Caki2 (cell line): ENCODE results near the gene CEP152. TPM values are rescaled to one million over a fixed set of nuclear protein-coding genes. Genes with fewer than 3 reads are reported as not detected.
"Not testable (repeated sequence)": the region's sequence is repeated elsewhere in the genome, so short reads cannot be mapped to it uniquely, and the experiment has no call there.

Source experiments
- DNase-seq: peaks from one replicate; pipeline ENCODE4 v3.0.0-alpha.2; 2015; ENCODE audit warnings: low read depth
- in situ Hi-C: cut with HindIII; loops from 2 replicates; pipeline ENCODE4 v1.10.0; 2016; ENCODE audit warnings: low sequenced_read_pairs, low pct_unique_long_range_greater_than_20kb, mixed read lengths
- total RNA-seq: library from RNA; depleted of rRNA; stranded (reverse); fragments of >200 nt; shearing (Covaris generic); gene quantifications from 2 replicates; pipeline ENCODE4 v1.2.3, GENCODE V29; 2014; ENCODE audit warnings: low replicate concordance

Gene CEP152
- total RNA-seq, 1 experiment from 2014 or later: 2.2 TPM

DNA sequence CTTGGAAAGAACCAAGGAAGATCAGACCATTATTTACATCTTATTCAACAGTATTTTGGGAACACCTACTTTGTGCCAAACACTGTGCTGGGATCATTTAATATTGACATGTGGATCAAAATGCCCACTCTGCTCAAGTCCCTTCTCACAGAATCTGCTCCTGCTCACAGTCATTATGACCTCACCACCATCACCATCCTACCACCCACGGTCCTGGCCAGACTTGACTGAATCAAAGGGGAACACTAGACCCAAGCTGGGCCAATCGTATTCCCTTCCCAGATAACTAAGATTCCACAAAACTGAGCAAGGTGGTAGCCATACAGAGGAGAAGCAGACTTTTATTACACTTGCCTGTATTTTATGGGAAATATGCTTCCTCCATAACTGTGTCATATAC is 3.4 kb upstream of the CEP152 start:
- no peak for DNase-seq
- in situ Hi-C loops: no loop called here

DNA sequence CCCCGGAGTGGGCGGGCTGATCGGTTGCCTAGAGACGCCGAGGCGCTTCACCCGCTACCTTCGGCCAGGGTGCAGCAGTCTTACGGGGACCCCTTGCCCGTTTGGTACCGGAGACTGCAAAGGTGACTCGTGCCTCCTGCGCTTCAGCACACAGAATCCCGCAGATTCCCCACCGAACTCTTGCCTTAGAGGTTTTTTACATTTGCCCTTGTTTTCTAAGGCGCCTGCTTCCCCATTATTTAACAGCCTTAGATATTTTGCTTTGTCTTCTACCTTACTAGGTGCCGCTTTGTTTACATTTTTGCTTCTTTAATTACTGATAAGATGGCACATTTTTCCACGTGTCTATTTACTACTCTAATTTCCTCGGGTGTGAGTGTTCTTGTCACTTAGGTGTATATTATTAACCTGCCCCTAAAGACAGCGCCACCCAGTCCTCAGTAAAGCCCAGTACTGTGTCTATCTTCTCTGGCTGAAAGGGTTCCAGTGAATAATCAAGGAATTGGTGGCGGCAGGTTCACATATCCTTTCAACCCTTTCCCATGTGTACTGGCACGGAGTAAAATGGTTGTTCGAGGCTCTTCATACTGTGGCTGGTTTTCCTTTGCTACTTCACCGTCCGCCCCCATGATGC is 573 bp upstream of the CEP152 start:
- DNase-seq: no peak
- in situ Hi-C loops: no loop called here

DNA sequence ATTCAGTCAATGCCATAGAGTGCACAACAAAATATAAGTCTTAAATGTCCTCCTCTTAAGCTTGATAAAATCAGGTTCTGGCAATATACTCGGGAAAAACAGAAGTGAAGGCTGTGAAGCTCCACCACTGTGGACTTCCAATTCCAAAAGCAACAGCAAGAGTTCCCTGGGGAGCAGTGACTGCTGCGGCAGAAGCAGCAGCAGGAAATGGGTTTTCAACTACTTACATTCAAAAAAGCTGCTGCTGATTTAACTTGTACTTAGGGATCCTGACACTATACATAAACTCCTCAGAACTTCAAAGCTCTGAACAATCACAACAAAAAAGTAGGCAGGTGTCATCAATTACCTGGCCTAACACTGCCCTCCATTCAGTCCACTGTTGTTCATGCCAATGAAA is 4.7 kb downstream of the CEP152 start:
- in situ Hi-C loops: no loop called here
- DNase-seq: no peak

DNA sequence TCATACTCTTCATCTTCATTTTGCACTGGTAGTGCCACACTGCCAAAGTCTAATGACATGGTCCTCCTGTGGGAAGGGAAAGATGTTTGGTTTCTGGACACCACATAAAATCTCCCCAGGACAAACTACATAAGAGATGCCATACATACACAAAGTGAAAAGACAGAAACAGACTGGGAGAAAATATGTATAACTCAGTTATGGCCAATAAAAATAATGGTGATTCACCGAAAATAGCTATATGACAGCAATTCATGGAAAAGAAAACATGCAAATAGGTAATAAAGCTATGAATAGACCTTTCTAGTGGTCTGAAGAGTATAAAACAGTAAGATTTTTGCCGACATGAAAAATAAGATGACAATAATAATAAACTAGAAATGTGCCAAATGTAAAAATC is 5.3 kb downstream of the CEP152 start:
- DNase-seq: no peak
- in situ Hi-C loops: no loop called here

DNA sequence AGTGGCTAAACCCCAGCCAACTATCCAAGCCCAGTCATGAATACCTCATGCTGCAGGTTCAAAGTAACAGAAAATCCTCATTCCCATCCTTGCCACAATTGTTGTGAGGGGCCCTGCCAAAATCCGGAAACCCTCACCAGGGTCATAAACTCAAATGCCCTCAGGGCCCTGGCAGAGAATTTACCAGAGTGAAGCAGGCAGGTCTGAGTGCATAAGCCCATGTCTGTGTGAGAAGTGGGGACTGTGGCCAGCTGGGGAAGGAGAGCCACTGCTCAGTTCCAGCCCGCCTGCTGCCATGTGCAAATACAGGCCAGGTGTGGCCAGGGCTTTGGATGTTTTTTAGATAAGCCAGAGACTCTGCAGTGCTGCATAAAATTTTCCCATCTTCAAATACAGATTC is 7.0 kb downstream of the CEP152 start:
- in situ Hi-C loops: no loop called here
- no peak for DNase-seq

DNA sequence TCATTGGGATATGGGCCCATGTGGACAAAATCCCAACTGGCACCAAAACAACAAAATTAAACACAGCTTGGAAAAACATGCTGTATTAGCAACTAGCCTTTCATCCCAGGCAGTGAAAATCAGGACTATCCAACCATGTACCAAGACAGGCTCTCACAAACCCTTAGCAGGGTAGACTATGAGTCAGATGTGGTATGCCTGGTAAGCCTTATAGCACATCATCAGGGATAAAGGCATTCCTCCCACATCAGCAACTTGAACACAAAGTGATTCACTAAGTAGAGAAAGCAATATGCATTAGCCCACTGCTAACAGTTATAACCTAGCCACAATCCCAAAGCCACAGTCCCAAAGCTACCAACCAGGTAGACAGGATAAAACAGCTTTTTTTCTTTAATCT is 8.0 kb downstream of the CEP152 start:
- peak; percentile 62 for DNase-seq
- in situ Hi-C loops: no loop called here

DNA sequence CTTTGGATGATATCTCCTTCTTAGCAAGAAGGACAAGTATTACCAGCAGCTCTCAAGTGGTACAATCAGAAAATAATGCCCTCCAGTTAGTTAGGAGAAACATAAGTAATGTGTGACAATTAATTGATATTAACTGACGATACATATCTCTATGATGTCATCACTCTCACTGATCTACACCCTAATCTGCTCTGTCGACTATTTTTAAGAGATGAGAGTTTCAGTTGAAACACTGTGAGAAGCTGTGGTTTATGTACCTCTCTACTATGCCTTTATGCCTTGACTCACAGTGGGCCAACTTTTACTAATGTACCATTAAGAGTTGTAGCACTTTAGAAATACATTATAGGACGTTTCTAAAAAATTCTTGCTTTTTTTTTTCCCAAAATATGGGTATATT is 8.6 kb downstream of the CEP152 start:
- in situ Hi-C loops: no loop called here
- DNase-seq: no peak

DNA sequence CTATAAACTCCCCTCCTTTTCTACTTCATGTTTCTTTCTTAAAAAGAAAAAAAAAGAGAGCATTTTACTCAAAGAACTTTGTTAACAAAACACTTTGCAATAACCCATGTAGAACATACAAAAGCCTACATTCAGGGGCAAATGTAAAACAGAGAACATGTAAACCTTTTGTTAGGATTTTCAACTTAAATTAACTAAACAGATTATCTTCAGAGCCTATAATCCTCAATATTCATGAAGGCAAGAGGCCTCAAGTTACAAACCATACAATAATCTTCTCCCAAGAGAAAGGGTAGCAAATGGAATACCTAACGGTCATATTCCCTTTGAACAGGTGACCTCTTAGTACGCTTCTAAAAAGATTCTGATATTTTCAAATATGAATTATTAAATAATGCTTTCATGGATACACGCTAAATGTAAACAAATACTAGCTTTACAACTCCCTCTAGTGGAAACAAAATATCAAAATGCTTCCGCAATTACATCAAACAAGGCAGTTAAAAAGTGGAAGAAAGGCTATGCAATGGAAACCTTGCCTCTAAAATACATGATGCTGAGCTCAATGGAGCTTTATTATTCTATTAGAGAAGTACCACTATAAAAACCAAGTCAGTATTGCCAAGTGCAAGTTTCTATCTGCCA is 9.9 kb downstream of the CEP152 start:
- DNase-seq: peak; percentile 42
- in situ Hi-C loops: no loop called here

DNA sequence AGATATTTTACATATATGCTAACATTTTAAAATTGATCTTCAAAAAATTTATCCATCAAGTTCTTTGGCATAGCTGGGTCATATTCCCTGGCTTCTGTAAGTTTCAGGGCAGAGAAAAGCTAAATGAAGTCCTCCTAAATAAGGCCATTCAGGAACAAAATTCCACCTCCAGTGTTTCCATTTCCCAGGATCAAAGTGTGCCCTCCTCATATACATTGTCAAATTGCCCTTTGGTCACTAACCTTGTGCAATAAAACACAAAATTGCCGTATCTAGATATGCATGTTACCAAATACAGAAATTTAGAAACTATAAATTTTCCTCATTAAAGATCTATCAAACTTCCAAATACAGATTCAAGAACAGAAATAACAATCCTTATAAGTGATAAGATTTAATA is 10.6 kb downstream of the CEP152 start:
- DNase-seq: no peak
- in situ Hi-C loops: no loop called here

DNA sequence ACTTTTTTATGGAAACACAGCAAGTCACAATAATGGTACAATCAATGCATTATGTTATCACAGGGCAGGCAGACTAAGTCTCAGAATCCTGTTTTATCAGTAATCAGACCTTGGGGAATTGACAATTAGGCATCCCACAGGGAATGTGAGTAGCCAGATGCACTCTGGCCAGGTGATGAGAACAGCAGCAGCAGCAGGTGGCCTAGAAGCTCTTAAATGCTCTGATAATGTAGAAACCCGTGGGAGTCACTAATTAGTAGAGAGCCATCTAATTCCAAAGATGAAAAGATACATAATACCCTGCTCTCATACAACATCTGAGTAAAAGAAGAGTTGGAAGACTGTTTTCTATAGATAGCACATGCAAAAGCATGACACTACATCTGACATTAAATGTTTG is 12.6 kb downstream of the CEP152 start:
- in situ Hi-C loops: no loop called here
- no peak for DNase-seq

DNA sequence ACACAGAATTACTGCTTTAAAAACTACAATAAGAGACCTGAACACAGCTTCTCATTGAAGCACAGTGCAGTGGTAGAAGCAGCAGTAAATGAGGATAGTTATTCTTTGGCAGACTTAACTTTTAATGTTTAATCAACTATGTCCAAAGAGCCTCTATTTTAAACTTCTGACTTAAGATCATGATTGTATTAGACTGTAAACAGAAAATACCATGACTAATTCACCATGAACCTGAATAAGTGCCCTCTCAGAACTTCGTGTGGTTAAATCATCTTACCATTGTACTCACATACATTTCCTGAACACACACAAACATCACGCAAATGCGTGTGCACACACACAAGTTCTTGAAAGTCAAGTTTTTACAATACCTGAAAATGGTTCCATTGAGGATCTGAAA is 13.9 kb downstream of the CEP152 start:
- peak; percentile 78 for DNase-seq
- in situ Hi-C loops: no loop called here

DNA sequence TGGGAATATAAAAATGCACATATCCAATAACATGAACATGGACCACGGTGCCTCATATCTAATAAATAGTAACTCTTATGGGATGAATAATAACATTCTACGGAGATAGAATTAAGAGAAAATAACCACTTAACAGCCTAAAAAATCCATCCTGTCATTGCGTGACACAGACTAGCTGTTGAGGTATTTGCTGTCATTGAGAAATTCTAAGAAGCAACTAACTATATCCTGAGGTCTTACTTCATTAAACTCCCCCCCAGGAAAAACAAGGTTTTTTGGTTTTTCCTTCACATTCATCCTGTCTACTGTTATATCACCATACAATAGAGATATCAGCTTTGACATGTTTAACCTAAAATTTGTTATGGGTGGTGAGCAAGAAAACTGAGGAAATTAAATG is 14.3 kb downstream of the CEP152 start:
- in situ Hi-C loops: no loop called here
- DNase-seq: no peak

DNA sequence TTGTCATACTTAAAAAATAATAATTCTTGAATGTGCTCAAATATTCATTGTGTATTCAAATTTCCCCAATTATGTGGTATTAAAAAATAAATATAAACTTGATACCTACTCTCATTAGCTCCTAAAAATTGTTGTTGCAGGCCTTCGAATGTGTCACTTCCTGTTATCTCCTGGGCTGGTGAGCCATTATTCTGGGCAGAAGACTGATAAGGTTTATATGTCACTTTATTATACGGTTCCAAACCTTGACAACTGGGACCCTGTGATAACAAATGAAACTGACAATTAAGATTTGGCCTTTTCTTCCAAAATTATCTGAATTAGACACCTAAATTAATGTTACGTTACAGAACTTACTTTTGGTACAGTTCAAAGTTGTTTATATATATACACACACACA is 15.0 kb downstream of the CEP152 start:
- in situ Hi-C loops: no loop called here

DNA sequence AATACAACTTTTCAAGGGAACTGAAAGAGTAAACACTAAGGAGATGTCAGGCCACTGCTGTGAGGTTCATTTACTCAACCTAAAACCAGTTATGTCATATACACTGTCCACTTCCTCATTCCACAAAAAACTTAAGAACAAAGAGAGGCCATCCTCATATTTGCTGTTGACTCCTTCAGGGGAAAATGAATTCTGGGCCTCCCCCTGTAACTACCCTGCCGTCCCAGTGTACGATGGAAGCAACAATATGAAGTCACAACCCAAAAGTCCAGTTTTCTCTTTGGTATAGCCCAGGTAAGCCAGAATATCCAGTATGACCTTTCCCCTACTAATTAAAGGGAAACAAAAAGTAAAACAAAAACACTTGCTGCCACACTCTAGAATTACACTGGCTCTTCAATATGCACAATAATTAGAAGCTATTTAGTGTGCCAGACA is 16.2 kb downstream of the CEP152 start:
- peak; percentile 51 for DNase-seq
- in situ Hi-C loops: no loop called here

More for the DNA sequence above, 15.0 kb downstream of the CEP152 start:
- no peak for DNase-seq

DNA sequence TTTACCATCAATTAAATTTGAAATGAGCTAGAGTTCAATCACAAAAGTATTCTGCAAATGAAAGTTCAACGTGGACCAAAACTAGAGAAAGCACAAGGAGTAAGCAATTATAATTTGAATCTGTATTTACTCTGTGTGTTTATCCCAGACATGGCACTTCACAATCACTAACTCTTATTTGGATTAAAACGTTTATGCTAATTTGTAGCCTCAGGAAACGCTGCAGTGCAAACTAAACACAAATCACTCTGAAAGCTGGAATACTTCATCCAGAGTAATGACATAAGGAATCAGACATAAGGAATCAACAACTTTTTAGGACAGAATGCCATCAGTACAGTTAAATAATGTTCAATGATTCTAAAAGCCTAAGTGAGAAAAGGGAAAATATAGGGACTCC is 18.5 kb downstream of the CEP152 start:
- in situ Hi-C loops: no loop called here
- DNase-seq: no peak

DNA sequence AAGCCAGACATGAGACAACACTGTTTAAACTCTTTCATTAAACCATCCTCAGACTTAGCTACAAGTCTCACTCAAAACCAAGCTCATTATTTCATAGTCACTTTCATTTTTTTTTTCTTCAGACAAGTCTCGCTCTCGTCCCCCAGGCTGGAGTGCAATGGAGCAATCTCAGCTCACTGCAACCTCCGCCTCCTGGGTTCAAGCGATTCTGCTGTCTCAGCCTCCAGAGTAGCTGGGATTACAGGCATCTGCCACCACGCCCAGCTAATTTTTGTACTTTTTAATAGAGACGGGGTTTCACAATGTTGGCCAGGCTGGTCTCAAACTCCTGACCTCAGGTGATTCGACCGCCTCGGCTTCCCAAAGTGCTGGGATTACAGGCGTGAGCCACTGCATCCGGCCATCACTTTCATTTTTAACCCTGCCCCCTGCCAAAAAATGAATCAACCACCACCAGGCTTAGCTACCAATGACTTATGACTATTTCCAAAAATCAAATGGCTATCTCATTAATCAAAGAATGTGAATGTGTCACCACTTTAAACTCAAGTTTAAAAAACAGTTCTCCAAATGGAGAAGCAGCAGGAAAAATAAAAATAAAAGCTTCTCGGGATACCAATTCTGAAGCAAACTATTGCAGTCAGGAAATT is 20.3 kb downstream of the CEP152 start:
- in situ Hi-C loops, DNase-seq: not testable (repeated sequence)

DNA sequence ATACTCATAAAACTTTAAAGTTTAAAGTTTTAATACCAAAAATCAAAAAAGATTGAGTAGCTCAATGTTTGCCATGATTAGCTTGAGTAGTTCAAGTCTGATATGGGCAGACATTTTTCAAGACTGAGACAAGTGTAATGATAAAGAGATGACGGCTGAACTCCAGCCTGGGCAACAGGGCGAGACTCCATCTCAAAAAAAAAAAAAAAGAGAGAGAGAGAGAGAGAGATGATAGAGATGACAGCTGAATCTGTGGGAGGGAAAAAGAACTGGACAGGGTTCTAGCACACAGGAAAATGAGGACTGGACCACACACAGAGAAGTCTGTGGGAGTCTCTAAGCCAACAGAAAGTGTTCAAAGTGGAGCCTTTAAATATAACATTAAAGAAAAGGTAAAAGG is 25.2 kb downstream of the CEP152 start:
- in situ Hi-C loops: no loop called here
- DNase-seq: no peak

DNA sequence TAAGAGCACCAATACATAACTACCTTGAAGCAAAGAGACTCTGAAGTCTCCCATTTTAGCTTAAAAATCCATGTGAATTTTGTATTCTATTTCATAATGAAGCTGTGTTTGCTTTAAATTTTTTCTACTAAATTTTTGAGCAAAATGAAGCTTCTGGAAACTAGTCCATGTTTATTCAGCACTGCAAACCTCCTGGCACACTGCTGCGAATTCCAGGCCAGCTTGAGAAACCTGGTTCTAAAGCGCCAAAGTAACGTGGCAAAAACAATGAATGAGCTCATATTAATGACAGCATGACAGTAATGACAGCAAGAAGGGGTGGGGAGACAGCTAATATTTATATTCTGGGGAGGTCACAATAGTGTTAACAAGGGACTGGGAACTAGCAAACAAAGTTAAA is 25.7 kb downstream of the CEP152 start:
- in situ Hi-C loops: no loop called here
- DNase-seq: no peak

DNA sequence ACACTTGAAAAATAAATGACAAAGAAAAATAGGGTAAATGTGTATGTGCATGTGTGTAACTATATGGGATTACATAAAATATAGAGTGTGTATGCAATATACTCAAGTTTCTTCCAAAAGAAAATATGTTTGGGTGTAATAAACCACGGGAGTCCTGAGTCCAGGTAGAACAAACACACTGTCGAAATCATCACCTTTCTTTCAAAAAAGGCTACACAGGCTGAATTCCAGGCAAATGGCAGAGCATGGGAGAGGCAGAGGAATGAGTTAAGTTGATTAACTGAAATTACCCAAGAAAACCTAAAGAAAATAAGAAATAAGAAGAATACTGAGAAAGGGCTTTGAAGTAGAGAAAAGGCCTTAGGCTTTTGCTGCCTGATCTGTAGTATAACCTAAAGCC is 26.1 kb downstream of the CEP152 start:
- no peak for DNase-seq
- in situ Hi-C loops: no loop called here

DNA sequence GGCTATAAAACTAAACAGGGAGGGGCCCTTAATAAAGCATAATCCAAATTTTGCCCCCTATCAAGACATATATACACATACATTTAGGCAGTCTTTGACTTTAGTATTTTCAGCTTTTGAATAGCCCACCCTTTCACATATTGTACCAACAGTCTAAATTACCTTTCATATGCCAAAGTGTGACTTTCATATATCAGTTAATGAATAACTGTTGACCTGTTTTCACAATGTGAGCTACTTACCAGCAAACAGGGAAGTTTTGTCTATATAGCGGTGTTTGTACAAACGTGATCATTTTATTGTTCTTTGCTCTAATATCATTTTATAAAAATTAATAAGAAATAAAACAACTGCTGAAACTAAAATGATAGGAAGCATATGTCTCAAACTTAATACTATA is 28.0 kb downstream of the CEP152 start:
- in situ Hi-C loops: no loop called here
- no peak for DNase-seq
